K562 (cell line): ENCODE measurements around the gene RFPL2. TPM values are rescaled to one million over a fixed set of nuclear protein-coding genes. Genes with fewer than 3 reads are reported as not detected.

ENCODE experiments used
- ATAC-seq: fragments of 200-7000 bp; cut with Tn5 transposase; 3 replicates; pipeline ENCODE4 v1.9.1; 2020; ENCODE audit warnings: moderate library complexity
- BruUV-seq: library from RNA; stranded (reverse); fragments of 400-500 nt; replicated peaks from 2 replicates; lab custom pipeline; 2021; lab: Mats Ljungman, UMichigan
- CTCF ChIA-PET: fragments of 300-600 bp; formaldehyde crosslinking; extraction: SDS; loops from one replicate; lab custom pipeline; 2021; ENCODE audit warnings: low intra/inter-chr PET ratio; lab: Yijun Ruan, JAX
- POLR2A ChIA-PET: fragments of 300-600, 350-650 bp; sonication (Branson Sonifier 250); formaldehyde crosslinking; extraction: SDS; loops from one replicate; lab custom pipeline; 2021; ENCODE audit warnings: antibody characterized with exemption, inconsistent platforms; lab: Yijun Ruan, JAX
- DNase-seq, 4 experiments: peaks; one replicate each; pipeline versions ENCODE4 v3.0.0 to v3.0.0-alpha.2; 2011 to 2018; ENCODE audit warnings: low spot score in 3 of 4, mixed read lengths in 3 of 4; ENCODE audit errors: extremely low read depth in 1 of 4
- FAIRE-seq: peaks from 2 replicates; lab custom pipeline; 2011; peaks lifted over from hg19 to GRCh38; lab: Jason Lieb, UNC
- H2AFZ ChIP-seq: 2 replicates; pipeline ENCODE4 v1.6.0; 2011; ENCODE audit warnings: low read depth, low read length, control low read depth, inconsistent platforms
- H3K27ac ChIP-seq: fragments of 200-600 bp; 3 replicates; pipeline ENCODE4 v1.8.0; 2011; ENCODE audit warnings: low read depth, mild to moderate bottlenecking, control low read depth, inconsistent platforms, low read length, moderate library complexity, mixed read lengths; ENCODE audit errors: extremely low read depth
- H3K27me3 ChIP-seq, 2 experiments: fragments of 300-600 bp in 1 of 2; 2 replicates in 1 of 2; 3 replicates in 1 of 2; pipeline versions ENCODE4 v1.6.0 to v1.8.0; 2011; ENCODE audit warnings: inconsistent platforms in 2 of 2, low read length in 2 of 2, mild to moderate bottlenecking in 1 of 2, mixed read lengths in 1 of 2, moderate library complexity in 1 of 2; ENCODE audit not compliant: control insufficient read depth in 2 of 2, insufficient read depth in 2 of 2
- H3K36me3 ChIP-seq: fragments of 300-600 bp; 3 replicates; pipeline ENCODE4 v1.8.0; 2011; ENCODE audit warnings: mild to moderate bottlenecking, low read length, inconsistent platforms; ENCODE audit not compliant: control insufficient read depth, insufficient read depth
- H3K4me1 ChIP-seq, 2 experiments: fragments of 200-600 bp in 1 of 2; replicated peaks in 1 of 2; 2 replicates in 1 of 2; 3 replicates in 1 of 2; pipeline versions ENCODE4 v1.5.1 to v1.8.0; 2011; ENCODE audit warnings: inconsistent platforms in 2 of 2, low read length in 2 of 2, mild to moderate bottlenecking in 1 of 2, mixed read lengths in 1 of 2, moderate library complexity in 1 of 2; ENCODE audit not compliant: control insufficient read depth in 2 of 2, insufficient read depth in 2 of 2
- H3K4me2 ChIP-seq: 2 replicates; pipeline ENCODE4 v1.6.1; 2011; ENCODE audit warnings: low read length, control low read depth, inconsistent platforms, mixed read lengths; ENCODE audit not compliant: insufficient read depth
- H3K4me3 ChIP-seq: fragments of 200-600 bp; sonication (generic), shearing (Covaris generic); 2 replicates; pipeline ENCODE4 v1.5.1; 2016; ENCODE audit warnings: control low read depth, inconsistent platforms
- H3K79me2 ChIP-seq: fragments of 200-600 bp; 3 replicates; pipeline ENCODE4 v1.8.0; 2011; ENCODE audit warnings: low read length, inconsistent platforms; ENCODE audit not compliant: control insufficient read depth, insufficient read depth
- H3K9ac ChIP-seq, 2 experiments: 2 replicates each; pipeline versions ENCODE4 v1.6.0 to v1.6.1; 2011; ENCODE audit warnings: low read depth in 2 of 2, low read length in 2 of 2, control low read depth in 1 of 2, inconsistent platforms in 1 of 2, mild to moderate bottlenecking in 1 of 2, mixed read lengths in 1 of 2; ENCODE audit not compliant: insufficient read depth in 1 of 2
- H3K9me1 ChIP-seq: one replicate; pipeline ENCODE4 v1.6.0; 2011; ENCODE audit warnings: inconsistent platforms, mild to moderate bottlenecking, low read length, moderate library complexity; ENCODE audit not compliant: control insufficient read depth, insufficient read depth
- H3K9me3 ChIP-seq: replicated peaks from 2 replicates; pipeline ENCODE4 v1.5.1; 2011; ENCODE audit warnings: low read depth, low read length, inconsistent platforms; ENCODE audit not compliant: control insufficient read depth, insufficient read depth
- H4K20me1 ChIP-seq: replicated peaks from 2 replicates; pipeline ENCODE4 v1.6.1; 2011; ENCODE audit warnings: low read length, inconsistent platforms, mixed read lengths; ENCODE audit not compliant: control insufficient read depth, insufficient read depth
- ARHGAP35 ChIP-seq: fragments of 450-650 bp; IDR thresholded peaks from 2 replicates; pipeline ENCODE4 v1.6.1; 2018; ENCODE audit not compliant: partially characterized antibody
- ATF7 ChIP-seq: fragments of 450-650 bp; IDR thresholded peaks from 2 replicates; pipeline ENCODE4 v1.7.1; 2014; ENCODE audit warnings: mild to moderate bottlenecking, moderate library complexity
- BACH1 ChIP-seq: fragments of 200-800 bp; sonication (Bioruptor generic); IDR thresholded peaks from 2 replicates; pipeline ENCODE4 v1.6.1; 2016; ENCODE audit warnings: missing genetic modification characterization, missing compliant biosample characterization
- CCNT2 ChIP-seq: IDR thresholded peaks from 2 replicates; pipeline ENCODE4 v1.6.1; 2011; ENCODE audit warnings: borderline replicate concordance, low read depth, mild to moderate bottlenecking, moderate library complexity, mixed read lengths, low read length; ENCODE audit not compliant: insufficient read length; ENCODE audit errors: extremely low read depth
- CEBPB ChIP-seq: fragments of 450-650 bp; IDR thresholded peaks from 2 replicates; pipeline ENCODE4 v1.6.1; 2016; ENCODE audit warnings: missing genetic modification characterization, missing compliant biosample characterization
- CHCHD3 ChIP-seq: fragments of 250-450 bp; sonication (Bioruptor Pico); IDR thresholded peaks from 2 replicates; pipeline ENCODE4 v2.1.2; 2022; ENCODE audit warnings: mild to moderate bottlenecking
- HLTF ChIP-seq: fragments of 450-650 bp; IDR thresholded peaks from 2 replicates; pipeline ENCODE4 v1.6.1; 2016
- HNRNPUL1 ChIP-seq: fragments of 200-400 bp; formaldehyde crosslinking; IDR thresholded peaks from 2 replicates; pipeline ENCODE4 v1.6.1; 2017; ENCODE audit warnings: low read length
- HOXB6 ChIP-seq: fragments of 250-450 bp; sonication (Bioruptor Pico); IDR thresholded peaks from 2 replicates; pipeline ENCODE4 v1.5.1; 2022; ENCODE audit warnings: mild to moderate bottlenecking, borderline replicate concordance
- NCOA2 ChIP-seq, 2 experiments: fragments of 450-650 bp; IDR thresholded peaks; 2 replicates each; pipeline ENCODE4 v1.6.1; 2018; ENCODE audit warnings: mild to moderate bottlenecking in 2 of 2, moderate library complexity in 1 of 2; ENCODE audit not compliant: partially characterized antibody in 2 of 2
- POLR2AphosphoS2 ChIP-seq: IDR thresholded peaks from 2 replicates; pipeline ENCODE4 v1.6.1; 2012; ENCODE audit warnings: low read length, improper control_type of control experiment
- PRMT5 ChIP-seq: sonication (generic); formaldehyde crosslinking; IDR thresholded peaks from 2 replicates; pipeline ENCODE4 v1.5.0; 2020; ENCODE audit warnings: missing genetic modification reagents
- SNAPC5 ChIP-seq: fragments of 250-450 bp; sonication (Bioruptor Pico); IDR thresholded peaks from 2 replicates; pipeline ENCODE4 v1.8.0; 2021; ENCODE audit warnings: moderate library complexity, mild to moderate bottlenecking, inconsistent platforms
- SREBF1 ChIP-seq: fragments of 150-350 bp; IDR thresholded peaks from 2 replicates; pipeline ENCODE4 v1.6.1; 2014; ENCODE audit warnings: antibody characterized with exemption, low read depth, low read length, borderline replicate concordance
- SRSF9 ChIP-seq: fragments of 200-400 bp; formaldehyde crosslinking; IDR thresholded peaks from 2 replicates; pipeline ENCODE4 v1.6.1; 2017; ENCODE audit warnings: low read depth, low read length, borderline replicate concordance
- TAL1 ChIP-seq: fragments of 450-650 bp; IDR thresholded peaks from 2 replicates; pipeline ENCODE4 v1.6.1; 2016; ENCODE audit warnings: mild to moderate bottlenecking
- TCF3 ChIP-seq: sonication (generic); formaldehyde crosslinking; IDR thresholded peaks from 2 replicates; pipeline ENCODE4 v1.4.0; 2020; ENCODE audit warnings: mild to moderate bottlenecking, missing genetic modification reagents
- ZBTB49 ChIP-seq: sonication (generic); formaldehyde crosslinking; IDR thresholded peaks from 2 replicates; pipeline ENCODE4 v1.8.0; 2022; ENCODE audit warnings: missing genetic modification reagents, mild to moderate bottlenecking, borderline replicate concordance
- ZFP36 ChIP-seq: fragments of 150-350 bp; IDR thresholded peaks from 2 replicates; pipeline ENCODE4 v1.6.1; 2018; ENCODE audit warnings: low read length, low read depth; ENCODE audit not compliant: partially characterized antibody
- WGBS: fragments of 100-300 bp; shearing (Covaris generic); methylation state at CpG from one replicate; pipeline ENCODE4 v1.1.6; 2016; ENCODE audit warnings: low coverage, mixed read lengths; ENCODE audit not compliant: insufficient coverage; ENCODE audit errors: missing lambda C conversion rate; 5-methylcytosine and 5-hydroxymethylcytosine counted together
- in situ Hi-C: fragments of 300-500 bp; cut with MboI; formaldehyde crosslinking; loops from 4 replicates; pipeline ENCODE4 v1.15.0; 2018; ENCODE audit warnings: inconsistent platforms, mixed read lengths
- intact Hi-C: fragments of 100-400 bp; cut with micrococcal nuclease; formaldehyde crosslinking; loops from 2 replicates; pipeline ENCODE4 v1.14.2; 2022
- polyA plus RNA-seq, 8 experiments: library from polyadenylated mRNA; depleted of rRNA in 4 of 8; stranded (reverse) in 5 of 8; unstranded in 3 of 8; fragments of >200 nt; fragmentation: Nextera tagmentation in 2 of 8; fragmentation: Illumina TruSeq in 1 of 8; extraction: Ambion mirVana in 2 of 8; extraction: Trizol in 1 of 8; gene quantifications; 2 replicates each; pipeline versions ENCODE4 v1.2.1 to v1.2.3, GENCODE V29; 2011 to 2014; ENCODE audit warnings: inconsistent platforms in 1 of 8, missing spikeins in 1 of 8
- total RNA-seq, 7 experiments: library from RNA; depleted of rRNA in 6 of 7; stranded (reverse); fragments of >200 nt in 6 of 7; fragmentation: Illumina TruSeq in 2 of 7; extraction: Trizol in 2 of 7; gene quantifications; 2 replicates each; pipeline versions ENCODE4 v1.2.1 to v1.2.3, GENCODE V29; 2011 to 2021; ENCODE audit warnings: low replicate concordance in 1 of 7

RFPL2 gene
- total and polyA plus RNA-seq, 9 of the 15 experiments (the other 6 are each of a cell fraction or from before 2014, with no cell fraction given) = not detected

GRCh38 chr22:32217465-32217864 lies 12.6 kb upstream of the RFPL2 start:
- Histone ChIP-seq H4K20me1 (no peaks in the 10 kb centered on the region), H3K4me3 (no peak overlapping the region), H2AFZ (no peak overlapping the region), H3K4me1 (no peaks in the 10 kb centered on the region), H3K9me3 (no peaks in the 10 kb centered on the region), H3K79me2 (no peaks in the 10 kb centered on the region), H3K4me2 (no peak overlapping the region), H3K9ac (no peak overlapping the region), H3K27ac (no peak overlapping the region), H3K9me1 (no peaks in the 10 kb centered on the region), H3K36me3 (no peaks in the 10 kb centered on the region), H3K27me3 (no peaks in the 10 kb centered on the region)
- no TSS peak for BruUV-seq
- CTCF ChIA-PET = no interaction called here
- POLR2A ChIA-PET = no interaction called here
- DNase-seq (no peak), ATAC-seq (no peak), FAIRE-seq (no peak)
- intact Hi-C loops (no loop called here), in situ Hi-C loops (no loop called here)
- TF ChIP-seq NCOA2 (IDR thresholded peaks at IDR 0.05; ENCODE audit: partially characterized antibody in 2 of 2) = no peak
- no peak for TF ChIP-seq SNAPC5
- TF ChIP-seq TCF3 = no peak
- no peak for TF ChIP-seq SRSF9
- TF ChIP-seq HLTF = no peak
- TF ChIP-seq CEBPB (tag) = no peak
- TF ChIP-seq ZBTB49 = no peak
- no peak for TF ChIP-seq HNRNPUL1
- no peak for TF ChIP-seq ATF7
- no peak for TF ChIP-seq PRMT5 (CRISPR knock-in tag)
- no peak for TF ChIP-seq ZFP36
- TF ChIP-seq ARHGAP35 = no peak
- no peak for TF ChIP-seq POLR2AphosphoS2
- TF ChIP-seq TAL1 = no peak
- no peak for TF ChIP-seq BACH1 (tag)
- TF ChIP-seq HOXB6 (CRISPR knock-in tag) = no peak
- TF ChIP-seq CHCHD3 (CRISPR knock-in tag) = no peak
- no peak for TF ChIP-seq SREBF1
- TF ChIP-seq CCNT2 = no peak
- 5% methylated on average over 2 of the region's 2 CpGs for WGBS
